T47D (cell line): ENCODE data around the gene AFP.

Source experiments
- DNase-seq, 2 experiments: peaks; one replicate each; pipeline versions ENCODE4 v3.0.0 to v3.0.0-alpha.2; 2011 to 2012; ENCODE audit warnings: low read depth in 1 of 2, low spot score in 1 of 2
- JUND ChIP-seq: IDR thresholded peaks from 2 replicates; pipeline ENCODE4 v1.6.1; 2012; ENCODE audit warnings: low read depth
- in situ Hi-C: cut with HindIII; loops from 2 replicates; pipeline ENCODE4 v1.10.0; 2016; ENCODE audit warnings: low sequenced_read_pairs, low pct_unique_long_range_greater_than_20kb

The AFP gene

GRCh38 chr4:73460913-73461522 is 25.0 kb downstream of the AFP start:
- no peak for TF ChIP-seq JUND
- no peak for DNase-seq
- in situ Hi-C loops = no loop called here

- no peak for TF ChIP-seq JUND
- in situ Hi-C loops = no loop called here
- no peak for DNase-seq
These were observed 32.1 kb downstream of the AFP start for GRCh38 chr4:73468170-73468569.

- in situ Hi-C loops = no loop called here
- TF ChIP-seq JUND = no peak
These were observed 34.7 kb downstream of the AFP start for GRCh38 chr4:73470728-73471127.

GRCh38 chr4:73477176-73477575 is 41.2 kb downstream of the AFP start:
- in situ Hi-C loops = no loop called here
- TF ChIP-seq JUND = no peak
- no peak for DNase-seq

More at GRCh38 chr4:73470728-73471127, 34.7 kb downstream of the AFP start:
- DNase-seq = no peak

- no peak for DNase-seq
- in situ Hi-C loops = no loop called here
- TF ChIP-seq JUND = no peak
These were observed 43.3 kb downstream of the AFP start for GRCh38 chr4:73479323-73479722.

- no peak for TF ChIP-seq JUND
- no peak for DNase-seq
- in situ Hi-C loops = no loop called here
These were observed 45.3 kb downstream of the AFP start, which contains the start of gene AFM for GRCh38 chr4:73481358-73481757. TSS of gene AFM (plus strand) at chr4:73481745. CDS start at chr4:73481776, 31 bp downstream.

GRCh38 chr4:73485085-73485484 is 49.1 kb downstream of the AFP start:
- in situ Hi-C loops = no loop called here
- no peak for TF ChIP-seq JUND
- no peak for DNase-seq

GRCh38 chr4:73485596-73485995 is 49.6 kb downstream of the AFP start:
- TF ChIP-seq JUND = no peak
- DNase-seq = no peak
- in situ Hi-C loops = no loop called here

GRCh38 chr4:73486497-73486896 is 50.5 kb downstream of the AFP start:
- TF ChIP-seq JUND = no peak
- in situ Hi-C loops = no loop called here
- DNase-seq = no peak

GRCh38 chr4:73487233-73487632 is 51.2 kb downstream of the AFP start:
- in situ Hi-C loops = no loop called here
- DNase-seq = no peak

GRCh38 chr4:73499996-73500765 is 64.2 kb downstream of the AFP start:
- in situ Hi-C loops = no loop called here
- no peak for TF ChIP-seq JUND

More at GRCh38 chr4:73487233-73487632, 51.2 kb downstream of the AFP start:
- TF ChIP-seq JUND = no peak

GRCh38 chr4:73501664-73502265 is 65.7 kb downstream of the AFP start:
- DNase-seq = no peak
- no peak for TF ChIP-seq JUND
- in situ Hi-C loops = no loop called here

More at GRCh38 chr4:73499996-73500765, 64.2 kb downstream of the AFP start:
- no peak for DNase-seq

- TF ChIP-seq JUND = no peak
- no peak for DNase-seq
- in situ Hi-C loops = no loop called here
These were observed 69.5 kb downstream of the AFP start for GRCh38 chr4:73505567-73505966.
